ENCODE results near the gene NBPF3. TPM values are rescaled to one million over a fixed set of nuclear protein-coding genes. Genes with fewer than 3 reads are reported as not detected.

Gene NBPF3
- total and polyA plus RNA-seq, 2 experiments from 2014 or later: 3.6 to 14.3 TPM

GRCh38 chr1:21514245-21514644, 74.3 kb downstream of the NBPF3 start:
- WGBS (ENCODE audit: low lambda C conversion rate, missing lambda C conversion rate): 95% methylated on average over 5 of the region's 5 CpGs

GRCh38 chr1:21517161-21517589, 77.2 kb downstream of the NBPF3 start:
- Histone ChIP-seq H3K4me2 (no peak overlapping the region), H3K27ac (no peak overlapping the region), H3K79me2 (no peaks in the 10 kb centered on the region), H3K27me3 (no peaks in the 10 kb centered on the region), H3K9me2 (replicated peaks; ENCODE audit: insufficient read depth) (no peaks in the 10 kb centered on the region), H3K4me3 (no peak overlapping the region), H3K36me3 (replicated peaks; ENCODE audit: insufficient read depth, low read depth) (no peaks in the 10 kb centered on the region), H3K9me3 (ENCODE audit: low read depth) (no peaks in the 10 kb centered on the region), H2AFZ (no peak overlapping the region), H4K20me1 (ENCODE audit: insufficient read depth, poor library complexity, severe bottlenecking) (no peaks in the 10 kb centered on the region), H3K4me1 (ENCODE audit: insufficient read depth) (no peaks in the 10 kb centered on the region)
- 68% methylated on average over 3 of the region's 3 CpGs for WGBS (ENCODE audit: low lambda C conversion rate, missing lambda C conversion rate)
- no peak for DNase-seq (ENCODE audit: low spot score)
- TF ChIP-seq EZH2 (IDR thresholded peaks at IDR 0.05; ENCODE audit: borderline replicate concordance): no peak
- TF ChIP-seq EZH2phosphoT487 (IDR thresholded peaks at IDR 0.05; ENCODE audit: low read depth, severe bottlenecking, unreplicated experiment): no peak
- TF ChIP-seq CTCF (IDR thresholded peaks at IDR 0.05; ENCODE audit: poor library complexity): no peak

More at GRCh38 chr1:21514245-21514644, 74.3 kb downstream of the NBPF3 start:
- no peaks in the 10 kb centered on the region for H3K79me2 ChIP-seq
- no peak overlapping the region for H2AFZ ChIP-seq
- H4K20me1 ChIP-seq (ENCODE audit: insufficient read depth, poor library complexity, severe bottlenecking): no peaks in the 10 kb centered on the region
- TF ChIP-seq EZH2phosphoT487 (IDR thresholded peaks at IDR 0.05; ENCODE audit: low read depth, severe bottlenecking, unreplicated experiment) (no peak), EZH2 (IDR thresholded peaks at IDR 0.05; ENCODE audit: borderline replicate concordance) (no peak), CTCF (IDR thresholded peaks at IDR 0.05; ENCODE audit: poor library complexity) (no peak)
- H3K4me2 ChIP-seq: no peak overlapping the region
- H3K9me3 ChIP-seq (ENCODE audit: low read depth): no peaks in the 10 kb centered on the region
- no peaks in the 10 kb centered on the region for H3K4me1 ChIP-seq (ENCODE audit: insufficient read depth)
- peaks cover 20% of the 10 kb centered on the region for H3K27me3 ChIP-seq
- DNase-seq (ENCODE audit: low spot score): no peak
- H3K36me3 ChIP-seq (replicated peaks; ENCODE audit: insufficient read depth, low read depth): no peaks in the 10 kb centered on the region
- H3K9me2 ChIP-seq (replicated peaks; ENCODE audit: insufficient read depth): no peaks in the 10 kb centered on the region
- no peak overlapping the region for H3K4me3 ChIP-seq
- H3K27ac ChIP-seq: no peak overlapping the region

- H3K4me1 ChIP-seq (ENCODE audit: insufficient read depth): no peaks in the 10 kb centered on the region
- 79% methylated on average over 13 of the region's 13 CpGs for WGBS (ENCODE audit: low lambda C conversion rate, missing lambda C conversion rate)
- H3K27ac ChIP-seq: no peak overlapping the region
- H3K9me3 ChIP-seq (ENCODE audit: low read depth): no peaks in the 10 kb centered on the region
- H3K4me2 ChIP-seq: no peak overlapping the region
- DNase-seq (ENCODE audit: low spot score): no peak
- no peak overlapping the region for H3K4me3 ChIP-seq
- no peak overlapping the region for H2AFZ ChIP-seq
- no peaks in the 10 kb centered on the region for H3K79me2 ChIP-seq
- H4K20me1 ChIP-seq (ENCODE audit: insufficient read depth, poor library complexity, severe bottlenecking): no peaks in the 10 kb centered on the region
- H3K36me3 ChIP-seq (replicated peaks; ENCODE audit: insufficient read depth, low read depth): no peaks in the 10 kb centered on the region
- H3K27me3 ChIP-seq: no peaks in the 10 kb centered on the region
- no peak for TF ChIP-seq CTCF (IDR thresholded peaks at IDR 0.05; ENCODE audit: poor library complexity)
- TF ChIP-seq EZH2 (IDR thresholded peaks at IDR 0.05; ENCODE audit: borderline replicate concordance): no peak
- TF ChIP-seq EZH2phosphoT487 (IDR thresholded peaks at IDR 0.05; ENCODE audit: low read depth, severe bottlenecking, unreplicated experiment): no peak
- no peaks in the 10 kb centered on the region for H3K9me2 ChIP-seq (replicated peaks; ENCODE audit: insufficient read depth)
These were observed 77.9 kb downstream of the NBPF3 start for GRCh38 chr1:21517660-21518480.

All from hepatocyte (in vitro differentiated cells).